Stimulated activated CD8-positive, alpha-beta memory T cell treated with anti-CD3 and anti-CD28 coated beads, Interleukin-4, amount 100 ng/mL, for 48 hours (primary cell): ENCODE measurements around the gene STK38L.
"Not testable (repeated sequence)": the region's sequence is repeated elsewhere in the genome, so short reads cannot be mapped to it uniquely, and the experiment has no call there.

Experiments used
- DNase-seq: peaks from one replicate; pipeline ENCODE4 v3.0.0-alpha.2; 2020

The STK38L gene

GRCh38 chr12:27229367-27229766, 14.7 kb upstream of the STK38L start:
- no peak for DNase-seq

- not testable (repeated sequence) for DNase-seq
These were observed 12.7 kb upstream of the STK38L start for GRCh38 chr12:27231374-27231773.

- DNase-seq = no peak
These were observed 10.3 kb upstream of the STK38L start for GRCh38 chr12:27233814-27234213.

- no peak for DNase-seq
These were observed 7.6 kb upstream of the STK38L start for GRCh38 chr12:27236498-27236897.

GRCh38 chr12:27237790-27238771, 6.0 kb upstream of the STK38L start:
- no peak for DNase-seq

- no peak for DNase-seq
These were observed 1.1 kb upstream of the STK38L start for GRCh38 chr12:27243006-27243405.

GRCh38 chr12:27244689-27245488, 803 bp downstream of the STK38L start:
- DNase-seq = no peak

GRCh38 chr12:27246141-27246540, 2.1 kb downstream of the STK38L start:
- DNase-seq = no peak

GRCh38 chr12:27246774-27247173, 2.7 kb downstream of the STK38L start:
- DNase-seq = no peak

- no peak for DNase-seq
These were observed 8.8 kb downstream of the STK38L start for GRCh38 chr12:27252934-27253333.

- no peak for DNase-seq
These were observed 9.3 kb downstream of the STK38L start for GRCh38 chr12:27253347-27253746.

- DNase-seq = no peak
These were observed 11.7 kb downstream of the STK38L start for GRCh38 chr12:27255806-27256205.

- DNase-seq = no peak
These were observed 13.2 kb downstream of the STK38L start for GRCh38 chr12:27257104-27257843.

GRCh38 chr12:27260746-27261145, 16.7 kb downstream of the STK38L start:
- no peak for DNase-seq

GRCh38 chr12:27261866-27262265, 17.8 kb downstream of the STK38L start:
- DNase-seq = no peak

GRCh38 chr12:27270148-27270547, 26.1 kb downstream of the STK38L start:
- no peak for DNase-seq

- no peak for DNase-seq
These were observed 27.1 kb downstream of the STK38L start for GRCh38 chr12:27271206-27271605.

- no peak for DNase-seq
These were observed 28.4 kb downstream of the STK38L start for GRCh38 chr12:27272373-27273028.

GRCh38 chr12:27273114-27273513, 29.0 kb downstream of the STK38L start:
- no peak for DNase-seq

- no peak for DNase-seq
These were observed 30.6 kb downstream of the STK38L start for GRCh38 chr12:27274706-27275105.

GRCh38 chr12:27276275-27276674, 32.2 kb downstream of the STK38L start:
- DNase-seq = no peak

GRCh38 chr12:27277846-27278260, 33.8 kb downstream of the STK38L start:
- no peak for DNase-seq

- DNase-seq = no peak
These were observed 35.7 kb downstream of the STK38L start for GRCh38 chr12:27279826-27280225.
